Activated CD4-positive, alpha-beta T cell treated with anti-CD3 and anti-CD28 coated beads, Interleukin-2, amount 10 ng/mL, durations not matched to agents 7 days and 5 days (primary cell): ENCODE measurements around the gene PRPF19. TPM values are rescaled to one million over a fixed set of nuclear protein-coding genes. Genes with fewer than 3 reads are reported as not detected.

Experiments
- CTCF ChIA-PET: fragments of 350-600 bp; sonication (Branson Sonifier 250); formaldehyde crosslinking; loops from one replicate; lab custom pipeline; 2021; ENCODE audit warnings: antibody characterized with exemption; lab: Charles Lee
- POLR2A ChIA-PET: fragments of 350-600 bp; sonication (Branson Sonifier 250); formaldehyde crosslinking; loops from one replicate; lab custom pipeline; 2021; ENCODE audit warnings: antibody characterized with exemption; lab: Charles Lee
- DNase-seq: peaks from one replicate; pipeline ENCODE4 v3.0.0-alpha.2; 2020
- H3K27ac Mint-ChIP-seq: one replicate; pipeline ENCODE4 v1.8.0; 2021; ENCODE audit warnings: mild to moderate bottlenecking, moderate library complexity, mixed read lengths
- H3K27me3 Mint-ChIP-seq: one replicate; pipeline ENCODE4 v1.8.0; 2021; ENCODE audit warnings: mixed read lengths
- H3K36me3 Mint-ChIP-seq: one replicate; pipeline ENCODE4 v1.8.0; 2021; ENCODE audit warnings: low read depth, mixed read lengths
- H3K4me1 Mint-ChIP-seq: one replicate; pipeline ENCODE4 v1.8.0; 2021; ENCODE audit warnings: mixed read lengths
- H3K4me3 Mint-ChIP-seq: one replicate; pipeline ENCODE4 v1.8.0; 2021; ENCODE audit warnings: mild to moderate bottlenecking, moderate library complexity, mixed read lengths
- H3K9me3 Mint-ChIP-seq: one replicate; pipeline ENCODE4 v1.8.0; 2021; ENCODE audit warnings: mixed read lengths
- total RNA-seq, 2 experiments: library from RNA; stranded (reverse); gene quantifications; one replicate each; pipeline ENCODE4 v1.2.3, GENCODE V29; 2021

PRPF19 gene
- total RNA-seq, 2 experiments from 2014 or later, result 125 to 128 TPM

DNA sequence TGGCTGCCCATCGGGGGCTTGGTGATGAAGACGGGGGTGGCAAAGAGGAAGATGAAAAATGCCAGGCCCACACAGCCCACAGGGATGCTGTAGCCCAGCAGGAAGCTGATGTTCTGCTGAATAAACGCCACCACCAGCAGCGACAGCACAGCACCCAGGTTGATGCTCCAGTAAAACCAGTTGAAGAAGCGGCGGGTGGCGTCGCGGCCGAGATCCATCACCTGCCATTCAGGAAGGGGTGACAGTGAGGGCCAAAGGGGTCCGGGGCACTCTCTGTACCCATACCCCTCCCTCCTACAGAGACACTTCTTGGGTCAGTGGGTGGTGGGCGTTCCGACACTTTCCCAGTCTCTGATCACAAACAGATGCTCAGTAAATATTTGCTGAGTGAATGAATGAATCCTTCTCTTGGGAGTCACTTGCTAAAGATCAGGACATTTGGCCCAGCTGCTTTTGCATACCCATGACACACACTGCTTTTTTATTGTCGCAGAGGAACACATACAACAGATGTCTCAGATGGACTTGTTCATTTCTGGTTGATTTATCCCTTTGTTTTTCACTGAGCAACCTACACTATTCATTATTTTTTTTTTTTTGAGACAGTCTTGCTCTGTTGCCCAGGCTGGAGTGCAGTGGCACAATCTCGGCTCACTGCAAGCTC, 40.3 kb upstream of the PRPF19 start:
- Mint-ChIP-seq H3K27me3 (peaks cover 11% of the 10 kb centered on the region), H3K27ac (no peak overlapping the region), H3K36me3 (no peaks in the 10 kb centered on the region), H3K9me3 (no peaks in the 10 kb centered on the region), H3K4me1 (peaks cover 15% of the 10 kb centered on the region), H3K4me3 (no peak overlapping the region)
- DNase-seq, result no peak
- CTCF ChIA-PET, result interaction anchor here (1.3 to 1.6 kb wide), 2 partner anchors 15 to 17 kb away, joined by 3 to 4 read pairs; no protein-coding TSS in a partner anchor
- POLR2A ChIA-PET, result no interaction called here

DNA sequence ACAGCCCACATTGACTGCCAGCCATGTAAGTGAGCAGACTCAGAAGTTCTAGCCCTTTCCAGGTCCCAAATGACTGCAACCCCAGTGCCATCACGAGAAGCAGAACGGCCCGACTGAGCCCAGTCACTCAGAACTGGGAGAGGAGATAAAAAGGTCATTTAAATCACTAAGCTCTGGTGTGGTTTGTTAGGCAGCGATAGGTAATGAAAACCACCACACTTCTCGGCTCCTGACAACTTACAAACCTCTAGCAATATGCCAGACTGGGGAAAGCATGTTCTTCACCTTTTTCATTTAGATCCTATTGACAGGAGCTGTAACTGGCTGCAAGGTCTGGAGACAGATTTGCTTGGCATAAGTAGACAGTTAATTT, 38.9 kb upstream of the PRPF19 start:
- H3K36me3 Mint-ChIP-seq, result no peaks in the 10 kb centered on the region
- CTCF ChIA-PET, result interaction anchor here (1.0 to 1.6 kb wide), 3 partner anchors 14 to 30 kb away, joined by 3 to 4 read pairs (median 3); no protein-coding TSS in a partner anchor
- H3K9me3 Mint-ChIP-seq, result no peaks in the 10 kb centered on the region
- no peak for DNase-seq
- H3K27ac Mint-ChIP-seq, result peak overlapping the region; percentile 13
- peaks cover 8% of the 10 kb centered on the region for H3K27me3 Mint-ChIP-seq
- POLR2A ChIA-PET, result no interaction called here
- no peak overlapping the region for H3K4me3 Mint-ChIP-seq
- peaks cover 19% of the 10 kb centered on the region for H3K4me1 Mint-ChIP-seq

- H3K4me3 Mint-ChIP-seq, result no peak overlapping the region
- ChIA-PET POLR2A (no interaction called here), CTCF (interaction anchor here (1.0 to 1.6 kb wide), 2 partner anchors 13 to 29 kb away, joined by 3 to 4 read pairs; no protein-coding TSS in a partner anchor)
- DNase-seq, result no peak
- peaks cover 5% of the 10 kb centered on the region for H3K27me3 Mint-ChIP-seq
- peak overlapping the region; percentile 13 for H3K27ac Mint-ChIP-seq
- no peaks in the 10 kb centered on the region for H3K9me3 Mint-ChIP-seq
- no peaks in the 10 kb centered on the region for H3K36me3 Mint-ChIP-seq
- H3K4me1 Mint-ChIP-seq, result peaks cover 19% of the 10 kb centered on the region
Observed at GRCh38 chr11:60944490-60945294, 38.3 kb upstream of the PRPF19 start.

GRCh38 chr11:60942970-60943565, 36.7 kb upstream of the PRPF19 start:
- no peak for DNase-seq
- no peaks in the 10 kb centered on the region for H3K27me3 Mint-ChIP-seq
- no peaks in the 10 kb centered on the region for H3K9me3 Mint-ChIP-seq
- no peak overlapping the region for H3K27ac Mint-ChIP-seq
- ChIA-PET CTCF (no interaction called here), POLR2A (no interaction called here)
- H3K4me1 Mint-ChIP-seq, result peaks cover 17% of the 10 kb centered on the region
- H3K4me3 Mint-ChIP-seq, result no peak overlapping the region
- H3K36me3 Mint-ChIP-seq, result no peaks in the 10 kb centered on the region

DNA sequence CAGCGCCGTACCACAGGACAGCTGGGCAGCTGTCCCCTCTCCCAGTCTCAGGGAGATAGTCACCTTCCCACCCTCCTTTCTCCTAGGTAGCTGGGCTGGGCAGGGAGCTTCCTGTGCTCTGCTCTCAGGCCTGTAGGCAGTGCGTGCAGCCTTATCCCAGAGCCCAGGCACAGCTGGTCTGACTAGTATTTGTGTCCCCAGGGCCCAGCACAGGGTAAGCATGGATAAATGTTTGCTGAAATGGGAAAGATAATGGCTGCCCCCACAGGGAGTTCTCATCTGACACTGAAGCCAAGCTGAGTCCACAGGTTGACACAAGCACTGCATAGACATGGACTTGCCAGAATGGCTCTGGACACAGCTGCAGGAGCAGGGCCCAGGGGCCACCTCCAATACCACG, 35.8 kb upstream of the PRPF19 start:
- CTCF ChIA-PET, result interaction anchor here (0.6 to 2.1 kb wide), 3 partner anchors 25 to 722 kb away, joined by 3 to 7 read pairs (median 3); no protein-coding TSS in a partner anchor
- no peaks in the 10 kb centered on the region for H3K27me3 Mint-ChIP-seq
- no peak overlapping the region for H3K27ac Mint-ChIP-seq
- H3K36me3 Mint-ChIP-seq, result no peaks in the 10 kb centered on the region
- no peaks in the 10 kb centered on the region for H3K9me3 Mint-ChIP-seq
- H3K4me3 Mint-ChIP-seq, result no peak overlapping the region
- DNase-seq, result no peak
- POLR2A ChIA-PET, result no interaction called here
- H3K4me1 Mint-ChIP-seq, result peaks cover 17% of the 10 kb centered on the region

DNA sequence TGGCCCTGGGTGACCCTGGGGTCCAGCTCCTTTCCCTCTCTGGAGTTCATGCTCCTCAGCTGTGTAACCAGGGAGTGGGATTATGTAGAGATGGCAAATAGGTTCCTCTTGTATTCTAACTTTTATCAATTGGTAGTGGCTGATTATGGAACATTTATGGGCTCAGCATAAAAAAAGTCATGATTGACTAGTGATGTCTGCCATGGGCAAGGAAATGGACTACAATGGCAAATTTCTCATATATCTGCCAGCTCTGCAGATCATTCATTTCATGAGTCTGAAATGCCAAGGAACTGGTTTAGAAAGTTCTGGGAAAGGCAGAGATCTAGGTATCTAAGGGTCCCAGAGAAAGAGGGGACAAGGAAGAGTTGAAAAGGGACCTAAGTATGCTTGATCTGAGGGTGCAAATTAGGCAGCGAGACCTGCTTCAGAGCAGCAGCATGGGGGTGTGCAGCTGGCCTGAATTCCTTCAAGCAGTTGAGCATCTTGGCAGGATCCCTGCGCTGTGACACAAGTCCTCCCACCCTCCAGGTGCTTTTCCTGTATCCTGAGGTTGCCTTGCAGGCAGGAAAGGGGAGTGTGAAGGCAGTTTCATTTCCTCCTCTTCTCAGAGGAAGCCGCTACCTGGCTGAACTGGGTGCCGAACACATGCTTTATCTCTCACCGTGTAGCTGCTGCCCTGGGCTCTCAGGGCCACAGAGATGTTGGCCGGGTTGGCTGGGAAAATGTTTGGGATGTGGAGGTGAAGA, 35.2 kb upstream of the PRPF19 start:
- H3K27ac Mint-ChIP-seq, result no peak overlapping the region
- ChIA-PET CTCF (interaction anchor here (0.6 to 2.1 kb wide), 3 partner anchors 26 to 723 kb away, joined by 3 to 7 read pairs (median 3); no protein-coding TSS in a partner anchor), POLR2A (no interaction called here)
- DNase-seq, result no peak
- no peaks in the 10 kb centered on the region for H3K36me3 Mint-ChIP-seq
- no peaks in the 10 kb centered on the region for H3K9me3 Mint-ChIP-seq
- H3K27me3 Mint-ChIP-seq, result no peaks in the 10 kb centered on the region
- no peak overlapping the region for H3K4me3 Mint-ChIP-seq
- H3K4me1 Mint-ChIP-seq, result peaks cover 17% of the 10 kb centered on the region

- Mint-ChIP-seq H3K4me3 (no peak overlapping the region), H3K36me3 (no peaks in the 10 kb centered on the region), H3K4me1 (peaks cover 15% of the 10 kb centered on the region), H3K27me3 (no peaks in the 10 kb centered on the region), H3K9me3 (no peaks in the 10 kb centered on the region), H3K27ac (no peak overlapping the region)
- no peak for DNase-seq
- ChIA-PET POLR2A (interaction anchor here (0.6 kb wide), 1 partner anchor 204 kb away, joined by 5 read pairs; no protein-coding TSS in a partner anchor), CTCF (interaction anchor here (1.0 to 1.4 kb wide), 5 partner anchors 9 to 220 kb away, joined by 3 to 5 read pairs (median 4); no protein-coding TSS in a partner anchor)
Observed at GRCh38 chr11:60939855-60940254, 33.5 kb upstream of the PRPF19 start.

- H3K4me3 Mint-ChIP-seq, result no peak overlapping the region
- no peaks in the 10 kb centered on the region for H3K27me3 Mint-ChIP-seq
- CTCF ChIA-PET, result interaction anchor here (1.0 to 1.4 kb wide), 5 partner anchors 9 to 344 kb away, joined by 3 to 5 read pairs (median 4); no protein-coding TSS in a partner anchor
- POLR2A ChIA-PET, result no interaction called here
- no peak for DNase-seq
- H3K27ac Mint-ChIP-seq, result no peak overlapping the region
- peaks cover 15% of the 10 kb centered on the region for H3K4me1 Mint-ChIP-seq
- no peaks in the 10 kb centered on the region for H3K36me3 Mint-ChIP-seq
- H3K9me3 Mint-ChIP-seq, result no peaks in the 10 kb centered on the region
Observed at GRCh38 chr11:60939301-60939700, 32.9 kb upstream of the PRPF19 start.

DNA sequence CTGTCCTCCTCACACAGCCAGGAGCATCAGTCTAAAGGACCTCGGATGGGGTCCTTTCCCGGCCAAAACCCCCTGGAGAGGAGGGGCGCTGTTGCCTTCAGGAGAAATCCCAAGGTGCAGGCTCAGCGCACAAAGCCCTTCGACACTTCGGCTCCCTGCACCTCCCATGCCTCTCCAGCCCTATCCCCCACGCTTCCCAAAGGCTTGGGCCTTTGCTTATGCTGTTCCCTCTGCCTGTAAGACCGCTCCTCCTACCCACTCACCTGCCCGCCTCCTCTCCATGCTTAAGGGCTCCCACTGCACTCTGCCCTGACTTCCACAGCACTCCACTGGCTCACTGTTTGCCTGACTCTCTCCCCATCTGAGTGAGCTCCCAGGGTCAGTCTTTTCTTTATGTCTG, 32.1 kb upstream of the PRPF19 start:
- POLR2A ChIA-PET, result no interaction called here
- peaks cover 2% of the 10 kb centered on the region for H3K27me3 Mint-ChIP-seq
- no peaks in the 10 kb centered on the region for H3K36me3 Mint-ChIP-seq
- H3K4me1 Mint-ChIP-seq, result peaks cover 15% of the 10 kb centered on the region
- CTCF ChIA-PET, result interaction anchor here (1.0 to 1.1 kb wide), 2 partner anchors 24 to 345 kb away, joined by 3 to 5 read pairs; no protein-coding TSS in a partner anchor
- H3K27ac Mint-ChIP-seq, result no peak overlapping the region
- H3K9me3 Mint-ChIP-seq, result no peaks in the 10 kb centered on the region
- no peak for DNase-seq
- no peak overlapping the region for H3K4me3 Mint-ChIP-seq

- Mint-ChIP-seq H3K9me3 (no peaks in the 10 kb centered on the region), H3K27ac (no peak overlapping the region), H3K36me3 (no peaks in the 10 kb centered on the region), H3K4me1 (peaks cover 15% of the 10 kb centered on the region), H3K4me3 (no peak overlapping the region), H3K27me3 (peaks cover 2% of the 10 kb centered on the region)
- ChIA-PET CTCF (no interaction called here), POLR2A (no interaction called here)
- no peak for DNase-seq
Observed at GRCh38 chr11:60937811-60938210, 31.4 kb upstream of the PRPF19 start.

- DNase-seq, result no peak
- no peak overlapping the region for H3K4me3 Mint-ChIP-seq
- POLR2A ChIA-PET, result no interaction called here
- H3K27ac Mint-ChIP-seq, result no peak overlapping the region
- peaks cover 15% of the 10 kb centered on the region for H3K4me1 Mint-ChIP-seq
- H3K27me3 Mint-ChIP-seq, result peaks cover 2% of the 10 kb centered on the region
- H3K9me3 Mint-ChIP-seq, result no peaks in the 10 kb centered on the region
- H3K36me3 Mint-ChIP-seq, result no peaks in the 10 kb centered on the region
- CTCF ChIA-PET, result no interaction called here
Observed at GRCh38 chr11:60937144-60937527, 30.8 kb upstream of the PRPF19 start.

GRCh38 chr11:60936467-60937143, 30.2 kb upstream of the PRPF19 start:
- Mint-ChIP-seq H3K9me3 (no peaks in the 10 kb centered on the region), H3K27ac (no peak overlapping the region), H3K4me3 (no peak overlapping the region), H3K36me3 (no peaks in the 10 kb centered on the region), H3K4me1 (peaks cover 11% of the 10 kb centered on the region), H3K27me3 (peaks cover 2% of the 10 kb centered on the region)
- CTCF ChIA-PET, result no interaction called here
- DNase-seq, result no peak
- POLR2A ChIA-PET, result no interaction called here
